Ammon's horn (tissue), 1 donor: Measurements from ENCODE around the gene PRSS3.
"Not testable (repeated sequence)": the region's sequence is repeated elsewhere in the genome, so short reads cannot be mapped to it uniquely, and the experiment has no call there.

ENCODE experiments used
- DNase-seq: peaks from one replicate; pipeline ENCODE4 v3.0.0-alpha.2; 2016; ENCODE audit warnings: low spot score

PRSS3 gene

GRCh38 chr9:33786681-33787080 lies 8.7 kb upstream of the PRSS3 start:
- no peak for DNase-seq

GRCh38 chr9:33787839-33788238 lies 7.5 kb upstream of the PRSS3 start:
- DNase-seq: no peak

- not testable (repeated sequence) for DNase-seq
These were observed 5.9 kb upstream of the PRSS3 start for GRCh38 chr9:33789429-33789828.

- DNase-seq: no peak
These were observed 4.2 kb upstream of the PRSS3 start for GRCh38 chr9:33791117-33791516.

- DNase-seq: not testable (repeated sequence)
These were observed 1.9 kb upstream of the PRSS3 start for GRCh38 chr9:33793496-33793895.

GRCh38 chr9:33794560-33794959 lies 801 bp upstream of the PRSS3 start:
- no peak for DNase-seq

- DNase-seq: no peak
These were observed 458 bp downstream of the PRSS3 start for GRCh38 chr9:33795819-33796218.

- not testable (repeated sequence) for DNase-seq
These were observed 1.3 kb downstream of the PRSS3 start for GRCh38 chr9:33796679-33797078.

- no peak for DNase-seq
These were observed 2.5 kb downstream of the PRSS3 start for GRCh38 chr9:33797837-33798236.

- DNase-seq: no peak
These were observed 3.2 kb downstream of the PRSS3 start for GRCh38 chr9:33798545-33798944.

- DNase-seq: no peak
These were observed 4.8 kb downstream of the PRSS3 start for GRCh38 chr9:33799928-33800704.

GRCh38 chr9:33800886-33801285 lies 5.5 kb downstream of the PRSS3 start:
- DNase-seq: no peak

GRCh38 chr9:33801943-33802500 lies 6.7 kb downstream of the PRSS3 start:
- DNase-seq: not testable (repeated sequence)

- DNase-seq: not testable (repeated sequence)
These were observed 8.8 kb downstream of the PRSS3 start for GRCh38 chr9:33804196-33804595.

- not testable (repeated sequence) for DNase-seq
These were observed 11.8 kb downstream of the PRSS3 start for GRCh38 chr9:33807156-33807555.

- not testable (repeated sequence) for DNase-seq
These were observed 13.6 kb downstream of the PRSS3 start for GRCh38 chr9:33808979-33809322.

- no peak for DNase-seq
These were observed 14.1 kb downstream of the PRSS3 start for GRCh38 chr9:33809506-33809905.

- DNase-seq: peak; percentile 85
These were observed 18.6 kb downstream of the PRSS3 start for GRCh38 chr9:33813712-33814641.

- DNase-seq: no peak
These were observed 20.4 kb downstream of the PRSS3 start for GRCh38 chr9:33815781-33816180.

GRCh38 chr9:33816327-33817252 lies 21.2 kb downstream of the PRSS3 start, which contains the start of gene UBE2R2:
Gene UBE2R2 (plus strand): TSS chr9:33817160. CDS start chr9:33817758, 598 bp downstream.
- peak; percentile 96 for DNase-seq
